Inflammatory macrophage treated with lipopolysaccharide for 4 hours (primary cell): ENCODE results near the gene FAAP20.
A peak's percentile ranks its signal among the peaks of the same experiment; 100 is the strongest.

Experiments
- DNase-seq: peaks from one replicate; pipeline ENCODE4 v3.0.0-alpha.2; 2020

The FAAP20 gene

GRCh38 chr1:2194319-2194897, at the start of gene FAAP20:
TSS of gene FAAP20 (minus strand) at chr1:2194772. CDS start at chr1:2194749, 23 bp downstream.
- DNase-seq, result peak; percentile 58

- peak; percentile 64 for DNase-seq
Observed at GRCh38 chr1:2242814-2243725, 48.5 kb upstream of the FAAP20 start.

GRCh38 chr1:2241820-2242219, 47.2 kb upstream of the FAAP20 start:
- DNase-seq, result no peak

- DNase-seq, result peak; percentile 59
Observed at GRCh38 chr1:2240270-2241156, 45.9 kb upstream of the FAAP20 start.

- DNase-seq, result no peak
Observed at GRCh38 chr1:2239384-2239985, 44.9 kb upstream of the FAAP20 start.

GRCh38 chr1:2239013-2239370, 44.4 kb upstream of the FAAP20 start:
- DNase-seq, result no peak

GRCh38 chr1:2238361-2239012, 43.9 kb upstream of the FAAP20 start:
- no peak for DNase-seq

GRCh38 chr1:2237773-2238172, 43.2 kb upstream of the FAAP20 start:
- DNase-seq, result peak; percentile 48

- no peak for DNase-seq
Observed at GRCh38 chr1:2236695-2237677, 42.4 kb upstream of the FAAP20 start.

GRCh38 chr1:2235300-2235998, 40.9 kb upstream of the FAAP20 start:
- no peak for DNase-seq

GRCh38 chr1:2234762-2235113, 40.2 kb upstream of the FAAP20 start:
- DNase-seq, result no peak

GRCh38 chr1:2233997-2234761, 39.6 kb upstream of the FAAP20 start:
- peak; percentile 96 for DNase-seq

- no peak for DNase-seq
Observed at GRCh38 chr1:2233468-2233867, 38.9 kb upstream of the FAAP20 start.

- DNase-seq, result no peak
Observed at GRCh38 chr1:2232916-2233438, 38.4 kb upstream of the FAAP20 start.

- peak; percentile 25 for DNase-seq
Observed at GRCh38 chr1:2232255-2232915, 37.8 kb upstream of the FAAP20 start.

GRCh38 chr1:2231532-2232254, 37.1 kb upstream of the FAAP20 start:
- peak; percentile 73 for DNase-seq

- DNase-seq, result no peak
Observed at GRCh38 chr1:2230781-2231531, 36.4 kb upstream of the FAAP20 start.
